ENCODE measurements around the gene SHC1.
"Not testable (repeated sequence)": the region's sequence is repeated elsewhere in the genome, so short reads cannot be mapped to it uniquely, and the experiment has no call there.

SHC1 gene

DNA sequence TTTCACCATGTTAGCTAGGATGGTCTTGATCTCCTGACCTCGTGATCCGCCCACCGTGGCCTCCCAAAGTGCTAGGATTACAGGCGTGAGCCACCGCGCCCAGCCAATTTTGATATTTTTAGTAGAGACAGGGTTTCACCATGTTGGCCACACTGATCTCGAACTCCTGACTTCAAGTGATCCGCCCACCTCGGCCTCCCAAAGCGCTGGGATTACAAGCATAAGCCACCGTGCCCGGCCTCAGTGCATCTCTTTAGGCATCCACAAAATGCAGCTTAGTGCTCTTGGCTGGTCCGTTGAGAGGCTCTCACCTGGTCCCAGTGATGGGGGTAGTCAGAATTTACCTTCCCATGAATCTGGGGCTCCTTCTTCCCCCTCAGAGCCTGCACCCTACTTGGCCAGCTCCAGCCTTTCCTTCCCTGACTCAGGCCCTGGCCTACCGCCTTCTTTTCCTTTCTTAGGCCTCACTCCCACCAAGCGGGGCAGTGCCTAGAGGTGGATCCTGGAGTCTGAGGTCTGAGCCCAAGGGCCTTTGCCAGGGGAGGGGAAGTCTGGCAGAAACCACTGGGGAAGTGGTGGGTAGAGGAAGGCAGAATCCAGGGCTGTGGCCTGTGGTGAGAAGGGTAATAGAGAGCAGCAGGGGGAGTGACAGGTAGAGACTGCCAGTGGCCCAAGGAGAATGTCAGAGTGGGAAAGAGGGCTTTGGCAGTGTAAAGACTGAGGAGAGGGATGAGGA is 26.6 kb upstream of the SHC1 start:
- Histone ChIP-seq H3K27ac (ENCODE audit: low read length, poor library complexity, severe bottlenecking) (no peak overlapping the region), H3K4ac (ENCODE audit: low read depth in 1 of 2, low read length in 2 of 2) (peak overlapping the region in 1 of 2 experiments; percentile 51), H2BK120ac (ENCODE audit: low read depth, low read length) (no peak overlapping the region), H2BK12ac (ENCODE audit: low read length in 2 of 2) (peak overlapping the region in 1 of 2 experiments; percentile 24), H4K8ac (ENCODE audit: low read length) (no peak overlapping the region), H2BK15ac (ENCODE audit: low read depth, poor library complexity, severe bottlenecking) (no peak overlapping the region), H3K79me1 (replicated peaks; ENCODE audit: low read length, poor library complexity, severe bottlenecking) (peaks cover 7% of the 10 kb centered on the region), H3K4me2 (ENCODE audit: low read length, poor library complexity, severe bottlenecking) (no peak overlapping the region), H3K23ac (ENCODE audit: low read length in 2 of 2) (no peak overlapping the region), H3K27me3 (ENCODE audit: control insufficient read depth in 1 of 2, insufficient read depth in 1 of 2, low read length in 2 of 2) (no peaks in the 10 kb centered on the region), H2AFZ (ENCODE audit: low read depth, low read length) (no peak overlapping the region), H3K14ac (ENCODE audit: low read length in 2 of 2) (no peak overlapping the region), H3K4me3 (ENCODE audit: insufficient read depth in 1 of 2, low read depth in 1 of 2, low read length in 2 of 2) (no peak overlapping the region), H4K91ac (ENCODE audit: low read length) (no peak overlapping the region), H3K9ac (ENCODE audit: low read length) (no peak overlapping the region), H3K4me1 (ENCODE audit: control insufficient read depth, insufficient read depth, low read depth, low read length) (peaks cover 30% of the 10 kb centered on the region), H2BK5ac (ENCODE audit: low read depth, low read length, poor library complexity, severe bottlenecking) (no peak overlapping the region), H2AK5ac (ENCODE audit: low read length, severe bottlenecking) (no peak overlapping the region), H3K36me3 (ENCODE audit: control insufficient read depth in 1 of 2, insufficient read depth in 2 of 2, low read depth in 1 of 2, low read length in 2 of 2) (peaks cover 3 to 10% of the 10 kb centered on the region in 2 experiments), H3K18ac (ENCODE audit: low read depth in 1 of 2, low read length in 2 of 2) (no peak overlapping the region), H3K9me3 (ENCODE audit: control insufficient read depth, low read length) (no peaks in the 10 kb centered on the region)
- no peak for DNase-seq
- 90% methylated on average over 15 of the region's 15 CpGs for WGBS

DNA sequence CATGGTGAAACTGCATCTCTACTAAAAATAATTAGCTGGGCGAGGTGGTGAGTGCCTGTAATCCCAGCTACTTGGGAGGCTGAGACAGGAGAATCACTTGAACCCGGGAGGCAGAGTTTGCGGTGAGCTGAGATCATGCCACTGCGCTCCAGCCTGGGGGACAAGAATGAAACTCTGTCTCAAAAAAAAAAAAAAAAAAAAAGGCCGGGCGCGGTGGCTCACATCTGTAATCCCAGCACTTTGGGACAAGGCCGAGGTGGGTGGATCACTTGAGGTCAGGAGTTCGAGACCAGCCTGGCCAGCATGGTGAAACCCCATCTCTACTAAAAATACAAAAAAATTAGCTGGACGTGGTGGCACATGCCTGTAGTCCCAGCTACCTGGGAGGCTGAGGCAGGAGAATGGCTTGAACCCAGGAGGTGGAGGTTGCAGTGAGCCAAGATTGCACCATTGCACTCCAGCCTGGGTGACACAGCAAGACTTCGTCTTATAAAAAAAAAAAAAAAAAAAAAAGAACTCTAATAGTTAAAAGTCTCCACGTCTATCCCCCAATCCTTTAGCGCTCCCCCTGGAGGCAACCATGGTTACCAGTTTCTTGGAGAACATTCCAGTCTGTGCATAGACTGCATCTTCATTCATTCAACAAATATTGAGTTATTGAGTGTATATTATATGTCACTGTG is 24.9 kb upstream of the SHC1 start:
- H2BK15ac ChIP-seq (ENCODE audit: low read depth, poor library complexity, severe bottlenecking); H2BK5ac ChIP-seq (ENCODE audit: low read depth, low read length, poor library complexity, severe bottlenecking); H3K18ac ChIP-seq (ENCODE audit: low read depth in 1 of 2, low read length in 2 of 2); H4K8ac ChIP-seq (ENCODE audit: low read length); H3K27me3 ChIP-seq (ENCODE audit: control insufficient read depth in 1 of 2, insufficient read depth in 1 of 2, low read length in 2 of 2); H3K23ac ChIP-seq (ENCODE audit: low read length in 2 of 2); H2BK12ac ChIP-seq (ENCODE audit: low read length in 2 of 2); H3K27ac ChIP-seq (ENCODE audit: low read length, poor library complexity, severe bottlenecking); H3K14ac ChIP-seq (ENCODE audit: low read length in 2 of 2); H3K4me2 ChIP-seq (ENCODE audit: low read length, poor library complexity, severe bottlenecking); H2AFZ ChIP-seq (ENCODE audit: low read depth, low read length); H3K4me3 ChIP-seq (ENCODE audit: insufficient read depth in 1 of 2, low read depth in 1 of 2, low read length in 2 of 2); H3K4ac ChIP-seq (ENCODE audit: low read depth in 1 of 2, low read length in 2 of 2); H3K9me3 ChIP-seq (ENCODE audit: control insufficient read depth, low read length); H4K91ac ChIP-seq (ENCODE audit: low read length); H2BK120ac ChIP-seq (ENCODE audit: low read depth, low read length); H2AK5ac ChIP-seq (ENCODE audit: low read length, severe bottlenecking); H3K79me1 ChIP-seq (replicated peaks; ENCODE audit: low read length, poor library complexity, severe bottlenecking): not testable (repeated sequence)
- peak overlapping the region; percentile 30 for H3K9ac ChIP-seq (ENCODE audit: low read length)
- 71% methylated on average over 5 of the region's 13 CpGs for WGBS
- DNase-seq = peak; percentile 89
- H3K36me3 ChIP-seq (ENCODE audit: control insufficient read depth in 1 of 2, insufficient read depth in 2 of 2, low read depth in 1 of 2, low read length in 2 of 2) = peaks cover 10 to 14% of the 10 kb centered on the region in 2 experiments
- peaks cover 27% of the 10 kb centered on the region for H3K4me1 ChIP-seq (ENCODE audit: control insufficient read depth, insufficient read depth, low read depth, low read length)

DNA sequence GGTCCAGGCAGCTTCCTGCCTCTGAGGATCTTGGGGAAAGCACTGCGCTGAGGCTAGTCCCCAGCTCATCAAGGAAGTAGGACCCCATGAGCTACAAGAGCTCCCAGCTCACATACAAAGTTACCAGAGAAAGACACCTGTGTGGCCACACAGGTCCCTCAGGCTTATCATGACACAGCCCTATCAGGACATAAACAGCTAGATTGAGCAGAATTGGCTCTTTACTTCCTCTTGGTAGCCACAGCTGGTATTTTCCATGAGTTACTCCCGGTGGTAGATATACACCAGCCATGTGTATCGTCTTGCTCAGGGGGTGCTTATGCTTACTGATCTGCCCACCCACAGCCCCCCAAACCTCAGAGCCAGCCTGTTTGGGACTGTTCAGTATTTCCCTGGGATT is 24.0 kb upstream of the SHC1 start:
- H3K9ac ChIP-seq (ENCODE audit: low read length) = no peak overlapping the region
- peaks cover 14% of the 10 kb centered on the region for H3K79me1 ChIP-seq (replicated peaks; ENCODE audit: low read length, poor library complexity, severe bottlenecking)
- no peak overlapping the region for H3K23ac ChIP-seq (ENCODE audit: low read length in 2 of 2)
- H2BK120ac ChIP-seq (ENCODE audit: low read depth, low read length) = no peak overlapping the region
- H3K4me1 ChIP-seq (ENCODE audit: control insufficient read depth, insufficient read depth, low read depth, low read length) = peaks cover 24% of the 10 kb centered on the region
- H2BK5ac ChIP-seq (ENCODE audit: low read depth, low read length, poor library complexity, severe bottlenecking) = no peak overlapping the region
- H3K14ac ChIP-seq (ENCODE audit: low read length in 2 of 2) = no peak overlapping the region
- 95% methylated on average over 3 of the region's 3 CpGs for WGBS
- no peak overlapping the region for H3K27ac ChIP-seq (ENCODE audit: low read length, poor library complexity, severe bottlenecking)
- H3K4me2 ChIP-seq (ENCODE audit: low read length, poor library complexity, severe bottlenecking) = no peak overlapping the region
- no peak overlapping the region for H2BK12ac ChIP-seq (ENCODE audit: low read length in 2 of 2)
- peaks cover 18 to 23% of the 10 kb centered on the region in 2 experiments for H3K36me3 ChIP-seq (ENCODE audit: control insufficient read depth in 1 of 2, insufficient read depth in 2 of 2, low read depth in 1 of 2, low read length in 2 of 2)
- no peak overlapping the region for H2BK15ac ChIP-seq (ENCODE audit: low read depth, poor library complexity, severe bottlenecking)
- H3K18ac ChIP-seq (ENCODE audit: low read depth in 1 of 2, low read length in 2 of 2) = no peak overlapping the region
- no peak overlapping the region for H4K8ac ChIP-seq (ENCODE audit: low read length)
- H4K91ac ChIP-seq (ENCODE audit: low read length) = no peak overlapping the region
- no peak overlapping the region for H3K4me3 ChIP-seq (ENCODE audit: insufficient read depth in 1 of 2, low read depth in 1 of 2, low read length in 2 of 2)
- H3K4ac ChIP-seq (ENCODE audit: low read depth in 1 of 2, low read length in 2 of 2) = peak overlapping the region in 1 of 2 experiments; percentile 62
- no peaks in the 10 kb centered on the region for H3K27me3 ChIP-seq (ENCODE audit: control insufficient read depth in 1 of 2, insufficient read depth in 1 of 2, low read length in 2 of 2)
- H3K9me3 ChIP-seq (ENCODE audit: control insufficient read depth, low read length) = no peaks in the 10 kb centered on the region
- H2AFZ ChIP-seq (ENCODE audit: low read depth, low read length) = no peak overlapping the region
- no peak for DNase-seq
- peak overlapping the region; percentile 36 for H2AK5ac ChIP-seq (ENCODE audit: low read length, severe bottlenecking)

DNA sequence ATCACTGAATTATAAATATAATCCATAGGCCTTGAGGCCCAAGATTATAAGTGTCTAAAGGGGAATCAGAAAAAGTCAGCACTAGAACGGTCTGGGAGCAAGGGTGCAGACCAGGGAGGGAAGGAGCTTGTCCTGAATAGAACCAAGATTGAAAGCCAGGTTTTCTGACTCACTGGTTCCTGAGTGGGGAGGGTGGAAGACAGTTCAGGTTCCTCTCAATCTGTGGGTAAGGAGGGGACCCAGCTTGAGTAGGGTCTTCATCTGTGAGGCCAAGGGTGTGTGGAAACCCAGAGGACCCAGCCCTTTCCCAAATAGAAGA is 23.7 kb upstream of the SHC1 start:
- peaks cover 22 to 26% of the 10 kb centered on the region in 2 experiments for H3K36me3 ChIP-seq (ENCODE audit: control insufficient read depth in 1 of 2, insufficient read depth in 2 of 2, low read depth in 1 of 2, low read length in 2 of 2)
- peaks cover 24% of the 10 kb centered on the region for H3K4me1 ChIP-seq (ENCODE audit: control insufficient read depth, insufficient read depth, low read depth, low read length)
- no peak overlapping the region for H3K27ac ChIP-seq (ENCODE audit: low read length, poor library complexity, severe bottlenecking)
- no peak overlapping the region for H3K4me2 ChIP-seq (ENCODE audit: low read length, poor library complexity, severe bottlenecking)
- no peak overlapping the region for H2AFZ ChIP-seq (ENCODE audit: low read depth, low read length)
- no peak overlapping the region for H3K18ac ChIP-seq (ENCODE audit: low read depth in 1 of 2, low read length in 2 of 2)
- peaks cover 18% of the 10 kb centered on the region for H3K79me1 ChIP-seq (replicated peaks; ENCODE audit: low read length, poor library complexity, severe bottlenecking)
- no peak overlapping the region for H3K9ac ChIP-seq (ENCODE audit: low read length)
- H3K4me3 ChIP-seq (ENCODE audit: insufficient read depth in 1 of 2, low read depth in 1 of 2, low read length in 2 of 2) = no peak overlapping the region
- H2AK5ac ChIP-seq (ENCODE audit: low read length, severe bottlenecking) = no peak overlapping the region
- H3K23ac ChIP-seq (ENCODE audit: low read length in 2 of 2) = no peak overlapping the region
- H3K27me3 ChIP-seq (ENCODE audit: control insufficient read depth in 1 of 2, insufficient read depth in 1 of 2, low read length in 2 of 2) = no peaks in the 10 kb centered on the region
- no peak for DNase-seq
- H2BK120ac ChIP-seq (ENCODE audit: low read depth, low read length) = no peak overlapping the region
- H3K14ac ChIP-seq (ENCODE audit: low read length in 2 of 2) = no peak overlapping the region
- H4K8ac ChIP-seq (ENCODE audit: low read length) = no peak overlapping the region
- H2BK5ac ChIP-seq (ENCODE audit: low read depth, low read length, poor library complexity, severe bottlenecking) = no peak overlapping the region
- WGBS = 97% methylated on average over 1 of the region's 1 CpG
- H2BK15ac ChIP-seq (ENCODE audit: low read depth, poor library complexity, severe bottlenecking) = no peak overlapping the region
- no peak overlapping the region for H3K4ac ChIP-seq (ENCODE audit: low read depth in 1 of 2, low read length in 2 of 2)
- no peak overlapping the region for H2BK12ac ChIP-seq (ENCODE audit: low read length in 2 of 2)
- H4K91ac ChIP-seq (ENCODE audit: low read length) = no peak overlapping the region
- no peaks in the 10 kb centered on the region for H3K9me3 ChIP-seq (ENCODE audit: control insufficient read depth, low read length)

All from mesenchymal stem cell (in vitro differentiated cells and primary cell).